ENCODE measurements around the gene KIF25. TPM values are rescaled to one million over a fixed set of nuclear protein-coding genes. Genes with fewer than 3 reads are reported as not detected.

KIF25 gene
- total RNA-seq, 1 experiment from 2014 or later, result not detected

DNA sequence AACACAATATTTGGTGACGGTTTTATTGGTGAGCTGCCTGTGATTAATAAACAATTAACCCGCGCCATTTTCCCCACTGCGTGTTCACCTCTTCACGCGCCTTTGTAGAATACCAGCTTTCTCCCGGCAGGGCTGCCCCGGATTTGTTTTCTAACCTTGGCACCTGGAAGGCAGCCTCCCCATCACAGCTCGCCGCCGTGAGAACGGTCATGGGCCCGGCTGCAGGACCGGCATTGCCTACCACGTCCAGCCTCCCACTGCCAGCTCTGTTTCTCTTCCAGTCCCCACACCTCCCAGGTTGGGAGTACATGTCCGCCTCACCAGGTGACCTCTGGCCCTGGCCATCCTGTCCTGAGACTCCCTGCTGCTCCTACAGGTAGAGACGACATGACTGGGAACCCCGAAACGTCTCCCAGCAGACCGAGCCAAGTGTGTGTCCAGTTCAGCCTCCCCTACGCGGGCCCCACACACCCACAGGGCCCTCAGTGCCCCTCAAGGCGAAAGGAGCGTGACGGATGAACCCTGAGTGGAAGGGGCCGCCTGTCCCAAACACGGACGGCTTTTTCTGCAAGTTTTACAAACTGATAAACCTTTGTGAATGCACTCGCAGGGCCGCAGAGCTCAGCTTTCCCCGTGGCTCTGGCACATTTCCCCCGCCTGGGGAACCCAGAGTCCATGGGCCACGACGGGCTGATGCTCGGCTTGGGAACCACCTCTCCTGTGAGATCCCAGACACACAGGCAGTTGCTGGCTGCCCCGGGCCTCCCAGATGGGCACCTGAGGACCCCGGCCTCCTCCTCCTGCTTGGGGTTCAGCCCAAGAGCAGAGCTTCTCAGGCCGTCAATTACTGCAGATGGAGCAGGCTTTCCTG, 55.9 kb downstream of the KIF25 start:
- TF ChIP-seq, protein P1, sequence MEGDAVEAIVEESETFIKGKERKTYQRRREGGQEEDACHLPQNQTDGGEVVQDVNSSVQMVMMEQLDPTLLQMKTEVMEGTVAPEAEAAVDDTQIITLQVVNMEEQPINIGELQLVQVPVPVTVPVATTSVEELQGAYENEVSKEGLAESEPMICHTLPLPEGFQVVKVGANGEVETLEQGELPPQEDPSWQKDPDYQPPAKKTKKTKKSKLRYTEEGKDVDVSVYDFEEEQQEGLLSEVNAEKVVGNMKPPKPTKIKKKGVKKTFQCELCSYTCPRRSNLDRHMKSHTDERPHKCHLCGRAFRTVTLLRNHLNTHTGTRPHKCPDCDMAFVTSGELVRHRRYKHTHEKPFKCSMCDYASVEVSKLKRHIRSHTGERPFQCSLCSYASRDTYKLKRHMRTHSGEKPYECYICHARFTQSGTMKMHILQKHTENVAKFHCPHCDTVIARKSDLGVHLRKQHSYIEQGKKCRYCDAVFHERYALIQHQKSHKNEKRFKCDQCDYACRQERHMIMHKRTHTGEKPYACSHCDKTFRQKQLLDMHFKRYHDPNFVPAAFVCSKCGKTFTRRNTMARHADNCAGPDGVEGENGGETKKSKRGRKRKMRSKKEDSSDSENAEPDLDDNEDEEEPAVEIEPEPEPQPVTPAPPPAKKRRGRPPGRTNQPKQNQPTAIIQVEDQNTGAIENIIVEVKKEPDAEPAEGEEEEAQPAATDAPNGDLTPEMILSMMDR (IDR thresholded peaks at IDR 0.05; ENCODE audit: unreplicated experiment), result no peak
- DNase-seq (ENCODE audit: unreplicated experiment), result no peak
- BruUV-seq (replicated peaks), result no TSS peak
- intact Hi-C loops (cut with micrococcal nuclease), result no loop called here
- Mint-ChIP-seq H3K9me3 (ENCODE audit: unreplicated experiment) (no peaks in the 10 kb centered on the region), H3K36me3 (ENCODE audit: insufficient read depth, unreplicated experiment) (no peaks in the 10 kb centered on the region), H3K27ac (ENCODE audit: low read depth, unreplicated experiment) (no peak overlapping the region), H3K27me3 (ENCODE audit: insufficient read depth, unreplicated experiment) (no peaks in the 10 kb centered on the region), H3K4me3 (ENCODE audit: unreplicated experiment) (no peak overlapping the region), H3K4me1 (ENCODE audit: insufficient read depth, unreplicated experiment) (peaks cover 6% of the 10 kb centered on the region)
- POLR2A ChIA-PET, result no interaction called here
- CTCF ChIA-PET, result no interaction called here

DNA sequence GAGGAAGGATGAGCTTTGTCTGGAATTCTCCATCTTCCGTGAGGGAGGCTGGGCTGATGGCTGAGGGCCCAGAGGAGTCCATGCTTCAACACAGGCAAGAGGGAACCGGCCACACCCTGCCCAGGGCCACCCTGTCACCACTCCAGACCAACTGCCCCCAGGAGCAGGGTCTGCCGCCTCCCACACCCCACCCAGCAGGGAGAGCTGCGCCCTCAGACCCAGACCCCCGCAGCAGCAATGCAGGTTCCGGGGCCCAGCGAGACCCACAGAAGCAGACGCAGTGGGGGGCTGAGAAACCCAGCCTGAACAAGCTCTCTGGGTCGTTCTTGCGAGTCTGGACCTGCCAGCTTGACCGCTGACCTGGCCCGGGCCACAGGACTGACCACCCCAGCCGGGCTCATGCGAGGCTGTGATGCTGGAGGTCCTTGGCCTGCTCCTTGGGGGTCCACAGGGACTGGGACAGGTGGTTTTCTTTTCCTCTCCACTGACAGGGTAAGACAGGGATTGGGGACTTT, 56.5 kb downstream of the KIF25 start:
- ChIA-PET POLR2A (no interaction called here), CTCF (no interaction called here)
- Mint-ChIP-seq H3K36me3 (ENCODE audit: insufficient read depth, unreplicated experiment) (no peaks in the 10 kb centered on the region), H3K9me3 (ENCODE audit: unreplicated experiment) (no peaks in the 10 kb centered on the region), H3K27me3 (ENCODE audit: insufficient read depth, unreplicated experiment) (no peaks in the 10 kb centered on the region), H3K4me3 (ENCODE audit: unreplicated experiment) (no peak overlapping the region), H3K4me1 (ENCODE audit: insufficient read depth, unreplicated experiment) (peaks cover 7% of the 10 kb centered on the region), H3K27ac (ENCODE audit: low read depth, unreplicated experiment) (no peak overlapping the region)
- TF ChIP-seq, protein P1 (IDR thresholded peaks at IDR 0.05; ENCODE audit: unreplicated experiment), result no peak
- no TSS peak for BruUV-seq (replicated peaks)
- DNase-seq (ENCODE audit: unreplicated experiment), result no peak
- intact Hi-C loops (cut with micrococcal nuclease), result no loop called here

DNA sequence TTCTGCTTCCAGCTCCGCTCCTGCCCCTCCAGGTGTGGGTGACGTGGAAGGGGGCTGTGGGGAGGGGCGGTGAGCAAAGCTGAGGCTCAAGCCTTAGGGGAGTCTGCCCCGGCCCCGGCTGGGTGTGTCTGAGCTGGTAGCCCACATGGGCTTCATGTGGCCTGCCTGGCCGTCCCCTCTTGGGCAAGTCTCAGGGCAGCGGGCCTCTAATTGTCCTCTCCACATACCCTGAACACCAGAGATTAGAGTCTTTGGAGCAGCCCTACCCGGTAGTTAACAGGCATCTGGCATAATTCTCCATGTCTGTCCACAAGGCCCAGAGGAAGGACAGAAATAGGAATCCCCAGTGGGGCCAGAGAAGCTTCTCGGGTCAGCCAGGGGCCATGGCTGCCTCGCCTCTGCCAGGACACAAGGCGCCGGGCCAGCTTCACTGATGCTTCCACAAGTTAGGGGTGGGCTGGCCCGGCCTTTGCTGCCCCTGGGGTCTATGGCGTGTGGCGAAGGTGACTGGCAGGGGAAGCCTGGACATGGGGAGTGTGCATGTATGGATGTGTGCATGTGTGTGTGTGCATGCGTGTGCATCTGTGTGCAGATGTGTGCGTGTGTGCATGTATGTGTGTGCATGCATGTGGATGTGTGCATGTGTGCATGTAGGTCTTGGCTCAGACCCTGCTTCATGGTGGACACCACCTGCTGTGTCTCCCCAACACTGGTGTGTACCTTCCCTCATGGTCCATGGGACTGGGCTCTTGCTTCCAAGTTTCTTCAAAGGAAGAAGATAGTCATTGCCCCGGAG, 57.5 kb downstream of the KIF25 start:
- BruUV-seq (replicated peaks), result no TSS peak
- no peak for DNase-seq (ENCODE audit: unreplicated experiment)
- CTCF ChIA-PET, result no interaction called here
- no peak overlapping the region for H3K4me3 Mint-ChIP-seq (ENCODE audit: unreplicated experiment)
- intact Hi-C loops (cut with micrococcal nuclease), result no loop called here
- TF ChIP-seq, protein P1 (IDR thresholded peaks at IDR 0.05; ENCODE audit: unreplicated experiment), result no peak
- H3K27ac Mint-ChIP-seq (ENCODE audit: low read depth, unreplicated experiment), result no peak overlapping the region
- POLR2A ChIA-PET, result no interaction called here
- no peaks in the 10 kb centered on the region for H3K36me3 Mint-ChIP-seq (ENCODE audit: insufficient read depth, unreplicated experiment)
- peaks cover 7% of the 10 kb centered on the region for H3K4me1 Mint-ChIP-seq (ENCODE audit: insufficient read depth, unreplicated experiment)
- no peaks in the 10 kb centered on the region for H3K9me3 Mint-ChIP-seq (ENCODE audit: unreplicated experiment)
- no peaks in the 10 kb centered on the region for H3K27me3 Mint-ChIP-seq (ENCODE audit: insufficient read depth, unreplicated experiment)

DNA sequence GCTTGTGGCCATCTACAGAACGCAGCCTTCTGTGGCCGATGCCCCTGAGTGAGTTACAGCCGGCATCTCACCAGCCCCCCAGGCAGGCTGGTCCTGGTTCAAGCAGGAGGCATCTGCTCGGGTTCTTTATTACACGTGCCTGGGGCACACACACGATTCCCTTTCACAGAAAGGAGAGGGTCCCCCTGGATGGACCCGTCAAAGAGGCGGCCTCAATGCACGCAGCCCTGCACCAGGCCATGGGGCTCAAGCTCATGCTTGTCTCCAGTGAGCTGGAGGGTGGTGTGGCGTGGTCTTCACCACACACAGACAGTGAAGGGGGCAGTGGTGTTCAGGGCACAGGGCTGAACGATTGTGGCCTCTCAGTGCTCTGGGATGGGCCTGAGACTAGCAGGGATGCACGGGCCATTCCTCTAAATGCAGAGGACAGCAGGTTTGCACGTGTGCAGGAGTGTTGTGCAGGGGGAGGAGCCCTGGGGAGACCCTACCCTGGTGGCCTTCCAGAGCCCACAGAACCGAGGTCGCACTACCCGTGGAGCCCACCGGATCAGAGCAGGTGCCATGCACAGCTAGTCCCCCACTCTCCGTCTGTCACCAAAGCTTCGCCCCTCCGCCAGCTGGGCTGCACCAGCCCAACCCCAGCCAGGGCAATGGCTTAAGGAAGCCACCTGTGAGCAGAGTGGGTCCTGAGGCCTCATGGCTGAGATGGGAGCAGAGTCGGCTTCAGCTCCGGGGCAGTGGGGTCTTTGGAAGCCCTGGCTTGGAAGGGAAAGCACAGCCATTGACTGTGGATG, 58.4 kb downstream of the KIF25 start:
- Mint-ChIP-seq H3K4me3 (ENCODE audit: unreplicated experiment) (no peak overlapping the region), H3K4me1 (ENCODE audit: insufficient read depth, unreplicated experiment) (peaks cover 7% of the 10 kb centered on the region), H3K27me3 (ENCODE audit: insufficient read depth, unreplicated experiment) (no peaks in the 10 kb centered on the region), H3K36me3 (ENCODE audit: insufficient read depth, unreplicated experiment) (no peaks in the 10 kb centered on the region), H3K27ac (ENCODE audit: low read depth, unreplicated experiment) (no peak overlapping the region), H3K9me3 (ENCODE audit: unreplicated experiment) (no peaks in the 10 kb centered on the region)
- ChIA-PET POLR2A (no interaction called here), CTCF (no interaction called here)
- TF ChIP-seq, protein P1 (IDR thresholded peaks at IDR 0.05; ENCODE audit: unreplicated experiment), result no peak
- no TSS peak for BruUV-seq (replicated peaks)
- DNase-seq (ENCODE audit: unreplicated experiment), result no peak
- intact Hi-C loops (cut with micrococcal nuclease), result no loop called here
